Liver (tissue), 3 donors: ENCODE data around the gene GNG12.

Source experiments
- CTCF ChIP-seq: fragments of 150-350 bp; IDR thresholded peaks from 2 replicates; pipeline ENCODE4 v1.5.1; 2017; ENCODE audit warnings: improper control_type of control experiment, low read depth, low read length; ENCODE audit not compliant: missing input control
- TAF1 ChIP-seq: conservative IDR thresholded peaks from 2 replicates; pipeline ENCODE4 v1.6.1; 2016; ENCODE audit warnings: antibody characterized with exemption, mild to moderate bottlenecking
- donor health status: healthy.
- donor health status: healthy.

- TF ChIP-seq CTCF (no peak), TAF1 (no peak)
Observed at GRCh38 chr1:67676946-67677345, 156.3 kb downstream of the GNG12 start.
